Calu3 (cell line): ENCODE results near the gene MGAT5. TPM values are rescaled to one million over a fixed set of nuclear protein-coding genes. Genes with fewer than 3 reads are reported as not detected.
A peak's percentile ranks its signal among the peaks of the same experiment; 100 is the strongest.

ENCODE experiments used
- BruUV-seq: library from RNA; stranded (reverse); fragments of 400-500 nt; replicated peaks from 2 replicates; lab custom pipeline; 2021; lab: Mats Ljungman, UMichigan
- CTCF ChIA-PET: fragments of 300-600 bp; sonication (Branson Sonifier 250); formaldehyde crosslinking; loops from one replicate; lab custom pipeline; 2022; ENCODE audit warnings: antibody characterized with exemption; lab: Charles Lee
- DNase-seq: peaks from one replicate; pipeline ENCODE4 v3.0.0; 2022
- H3K27ac Mint-ChIP-seq: one replicate; pipeline ENCODE4 v1.8.0; 2022; ENCODE audit warnings: mixed read lengths; ENCODE audit not compliant: unreplicated experiment
- H3K27me3 Mint-ChIP-seq: one replicate; pipeline ENCODE4 v1.8.0; 2022; ENCODE audit warnings: mixed read lengths; ENCODE audit not compliant: unreplicated experiment
- H3K36me3 Mint-ChIP-seq: one replicate; pipeline ENCODE4 v1.8.0; 2022; ENCODE audit warnings: mild to moderate bottlenecking, moderate library complexity, mixed read lengths; ENCODE audit not compliant: insufficient read depth, unreplicated experiment
- H3K4me1 Mint-ChIP-seq: one replicate; pipeline ENCODE4 v1.8.0; 2022; ENCODE audit warnings: mild to moderate bottlenecking, low read depth, mixed read lengths; ENCODE audit not compliant: unreplicated experiment
- H3K4me3 Mint-ChIP-seq: one replicate; pipeline ENCODE4 v1.8.0; 2022; ENCODE audit warnings: mild to moderate bottlenecking, low read depth, moderate library complexity, mixed read lengths; ENCODE audit not compliant: unreplicated experiment
- H3K9me3 Mint-ChIP-seq: one replicate; pipeline ENCODE4 v1.8.0; 2022; ENCODE audit warnings: low read depth, mixed read lengths; ENCODE audit not compliant: unreplicated experiment
- intact Hi-C: fragments of 100-400 bp; cut with micrococcal nuclease; formaldehyde crosslinking; loops from one replicate; pipeline ENCODE4 v1.10.0; 2022; ENCODE audit not compliant: unreplicated experiment
- total RNA-seq: library from RNA; stranded (reverse); gene quantifications from 2 replicates; pipeline ENCODE4 v1.2.3, GENCODE V29; 2022
- TF ChIP-seq, protein P1 (sequence below): fragments of 200-600 bp; IDR thresholded peaks from one replicate; pipeline ENCODE4 v1.8.0; 2022; ENCODE audit warnings: antibody characterized with exemption; ENCODE audit not compliant: unreplicated experiment

MGAT5 gene
- total RNA-seq, 1 experiment from 2014 or later: 129 TPM

DNA sequence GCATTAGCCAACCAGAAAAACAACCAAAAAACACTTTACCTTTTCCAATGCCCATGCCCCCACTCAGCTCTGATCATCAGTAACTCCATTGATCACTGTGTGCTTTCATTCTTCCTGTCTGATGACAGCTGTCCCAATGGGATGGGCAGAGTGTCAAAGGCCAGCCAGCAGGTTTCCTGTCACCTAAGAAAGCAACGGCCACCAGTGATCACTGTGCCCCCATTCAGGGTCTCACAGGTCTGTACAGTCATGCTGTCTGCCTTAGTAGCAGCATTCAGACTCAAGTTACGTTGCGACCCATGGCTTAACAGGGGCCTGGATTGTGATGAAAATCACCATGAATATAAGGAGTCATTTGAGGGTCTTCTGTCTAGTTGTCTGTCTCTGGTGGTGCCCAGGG, 184.5 kb downstream of the MGAT5 start:
- H3K27me3 Mint-ChIP-seq: no peaks in the 10 kb centered on the region

DNA sequence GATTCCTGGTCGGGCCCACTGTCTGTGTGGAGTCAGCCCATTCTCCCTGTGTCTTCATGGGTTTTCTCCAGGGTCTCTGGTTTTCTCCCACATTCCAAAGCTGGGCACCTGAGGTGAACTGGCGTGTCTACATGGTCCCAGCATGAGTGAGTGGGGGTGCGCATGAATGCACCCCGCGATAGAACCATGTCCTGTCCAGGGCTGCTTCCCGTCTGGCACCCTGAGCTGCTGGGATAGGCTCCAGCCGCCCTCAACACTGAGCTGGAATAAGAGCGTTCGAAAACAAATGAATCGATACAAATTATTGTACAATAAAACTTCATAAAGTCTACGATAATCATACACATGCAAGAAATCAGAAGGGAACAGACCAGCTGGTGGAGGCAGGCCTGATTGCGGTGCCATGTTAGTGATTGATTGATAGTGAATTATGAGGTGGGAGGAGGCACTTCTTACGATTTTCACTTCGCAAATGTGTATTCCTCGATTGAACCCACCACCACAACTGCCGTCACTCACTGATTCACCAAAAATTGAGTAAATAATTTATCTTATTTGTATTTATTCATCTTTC, 186.6 kb downstream of the MGAT5 start:
- H3K36me3 Mint-ChIP-seq: peaks cover 26% of the 10 kb centered on the region

More for the DNA sequence above, 184.5 kb downstream of the MGAT5 start:
- Mint-ChIP-seq H3K9me3 (no peaks in the 10 kb centered on the region), H3K36me3 (peaks cover 29% of the 10 kb centered on the region), H3K4me3 (no peak overlapping the region), H3K27ac (no peak overlapping the region), H3K4me1 (peaks cover 24% of the 10 kb centered on the region)
- no peak for DNase-seq
- CTCF ChIA-PET: no interaction called here
- BruUV-seq: no TSS peak
- TF ChIP-seq, protein P1, sequence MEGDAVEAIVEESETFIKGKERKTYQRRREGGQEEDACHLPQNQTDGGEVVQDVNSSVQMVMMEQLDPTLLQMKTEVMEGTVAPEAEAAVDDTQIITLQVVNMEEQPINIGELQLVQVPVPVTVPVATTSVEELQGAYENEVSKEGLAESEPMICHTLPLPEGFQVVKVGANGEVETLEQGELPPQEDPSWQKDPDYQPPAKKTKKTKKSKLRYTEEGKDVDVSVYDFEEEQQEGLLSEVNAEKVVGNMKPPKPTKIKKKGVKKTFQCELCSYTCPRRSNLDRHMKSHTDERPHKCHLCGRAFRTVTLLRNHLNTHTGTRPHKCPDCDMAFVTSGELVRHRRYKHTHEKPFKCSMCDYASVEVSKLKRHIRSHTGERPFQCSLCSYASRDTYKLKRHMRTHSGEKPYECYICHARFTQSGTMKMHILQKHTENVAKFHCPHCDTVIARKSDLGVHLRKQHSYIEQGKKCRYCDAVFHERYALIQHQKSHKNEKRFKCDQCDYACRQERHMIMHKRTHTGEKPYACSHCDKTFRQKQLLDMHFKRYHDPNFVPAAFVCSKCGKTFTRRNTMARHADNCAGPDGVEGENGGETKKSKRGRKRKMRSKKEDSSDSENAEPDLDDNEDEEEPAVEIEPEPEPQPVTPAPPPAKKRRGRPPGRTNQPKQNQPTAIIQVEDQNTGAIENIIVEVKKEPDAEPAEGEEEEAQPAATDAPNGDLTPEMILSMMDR: no peak
- intact Hi-C loops: no loop called here

DNA sequence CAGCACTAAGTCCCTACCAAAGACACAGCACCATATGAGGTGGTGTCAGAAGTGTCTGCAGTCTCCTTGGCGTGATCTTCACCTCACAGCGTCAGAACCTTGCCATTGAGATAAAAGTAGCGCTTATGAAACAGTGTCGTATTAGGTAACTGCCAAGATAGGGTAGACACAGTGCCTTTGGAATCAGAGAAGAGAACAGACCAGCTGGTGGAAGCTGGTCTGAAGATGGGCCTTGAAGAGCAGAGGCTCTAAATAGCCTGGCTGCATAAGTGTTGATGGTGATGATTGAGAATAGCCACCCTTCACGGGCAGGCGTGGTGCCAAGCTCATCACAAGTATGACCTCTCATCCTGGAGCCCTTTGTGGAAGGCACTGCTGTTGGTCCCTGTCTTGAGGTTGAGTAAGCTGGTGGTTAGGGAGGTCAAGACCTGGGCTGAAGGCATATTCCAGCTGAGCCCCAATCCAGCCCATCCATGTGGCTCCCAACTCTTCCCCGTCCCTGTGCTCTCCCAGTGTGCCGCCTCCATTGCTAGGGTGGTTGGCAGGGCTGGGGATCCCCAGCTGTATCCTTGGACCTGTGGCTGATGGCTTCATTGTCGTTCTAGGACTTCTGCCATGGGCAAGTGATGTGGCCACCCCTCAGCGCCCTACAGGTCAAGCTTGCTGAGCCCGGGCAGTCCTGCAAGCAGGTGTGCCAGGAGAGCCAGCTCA, 187.4 kb downstream of the MGAT5 start:
- Mint-ChIP-seq H3K27ac (peak overlapping the region; percentile 46), H3K36me3 (peaks cover 26% of the 10 kb centered on the region), H3K4me1 (no peaks in the 10 kb centered on the region), H3K4me3 (no peak overlapping the region), H3K9me3 (no peaks in the 10 kb centered on the region), H3K27me3 (no peaks in the 10 kb centered on the region)
- no TSS peak for BruUV-seq
- intact Hi-C loops: no loop called here
- TF ChIP-seq, protein P1: no peak
- CTCF ChIA-PET: interaction anchor here (0.7 to 1.5 kb wide), 2 partner anchors 10 to 91 kb away, joined by 4 to 5 read pairs; no protein-coding TSS in a partner anchor
- no peak for DNase-seq

More for the DNA sequence above, 186.6 kb downstream of the MGAT5 start:
- Mint-ChIP-seq H3K27me3 (no peaks in the 10 kb centered on the region), H3K27ac (no peak overlapping the region), H3K9me3 (no peaks in the 10 kb centered on the region), H3K4me3 (no peak overlapping the region), H3K4me1 (peaks cover 3% of the 10 kb centered on the region)
- no peak for DNase-seq
- intact Hi-C loops: no loop called here
- no TSS peak for BruUV-seq
- TF ChIP-seq, protein P1: no peak
- CTCF ChIA-PET: interaction anchor here (1.5 kb wide), 1 partner anchor 10 kb away, joined by 4 read pairs; no protein-coding TSS in a partner anchor

DNA sequence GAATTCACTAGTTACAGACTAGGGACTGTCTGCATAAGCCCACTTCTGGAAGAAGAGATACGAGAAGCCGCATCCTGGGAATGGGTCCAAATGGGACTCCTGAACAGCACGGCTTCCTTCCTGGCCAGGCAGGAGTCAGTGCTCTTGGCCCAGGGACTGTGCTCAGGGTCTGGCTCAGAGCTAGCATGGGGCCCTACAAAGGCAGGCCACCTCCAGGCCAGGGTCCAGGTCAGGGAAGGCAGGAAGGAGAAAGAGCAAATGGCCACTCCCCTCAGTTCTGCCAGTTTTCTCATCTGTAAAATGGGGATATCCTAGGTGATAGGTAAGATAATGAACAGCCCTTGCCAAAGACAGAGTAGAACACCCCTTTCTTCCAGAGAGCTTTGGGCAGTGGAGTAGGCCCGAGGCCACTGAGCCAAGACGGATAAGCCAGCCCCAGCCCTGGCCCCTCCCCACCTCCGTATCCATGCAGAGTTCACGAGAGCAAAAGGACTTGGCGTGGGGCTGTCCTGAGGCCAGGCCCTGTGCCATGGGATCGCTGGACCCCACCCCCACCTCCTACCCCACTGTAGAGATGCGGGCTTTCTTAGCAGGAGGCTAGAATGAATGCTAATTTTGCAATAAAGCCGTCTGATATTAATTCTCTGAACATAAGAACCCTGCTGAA, 190.1 kb downstream of the MGAT5 start:
- Mint-ChIP-seq H3K4me3 (no peak overlapping the region), H3K36me3 (peaks cover 11% of the 10 kb centered on the region), H3K9me3 (no peaks in the 10 kb centered on the region), H3K27ac (no peak overlapping the region), H3K27me3 (no peaks in the 10 kb centered on the region), H3K4me1 (no peaks in the 10 kb centered on the region)
- CTCF ChIA-PET: interaction anchor here (0.6 kb wide), 1 partner anchor 24 kb away, joined by 3 read pairs; no protein-coding TSS in a partner anchor
- DNase-seq: no peak
- BruUV-seq: no TSS peak
- TF ChIP-seq, protein P1: no peak
- intact Hi-C loops: no loop called here
